GM12873 (cell line): ENCODE measurements around the gene RBM47.

Experiments used
- CTCF ChIP-seq: IDR thresholded peaks from 2 replicates; pipeline ENCODE4 v1.5.1; 2012; ENCODE audit warnings: low read depth, mild to moderate bottlenecking, moderate library complexity, low read length, control low read depth; ENCODE audit not compliant: insufficient read depth; ENCODE audit errors: missing control alignments

RBM47 gene

DNA sequence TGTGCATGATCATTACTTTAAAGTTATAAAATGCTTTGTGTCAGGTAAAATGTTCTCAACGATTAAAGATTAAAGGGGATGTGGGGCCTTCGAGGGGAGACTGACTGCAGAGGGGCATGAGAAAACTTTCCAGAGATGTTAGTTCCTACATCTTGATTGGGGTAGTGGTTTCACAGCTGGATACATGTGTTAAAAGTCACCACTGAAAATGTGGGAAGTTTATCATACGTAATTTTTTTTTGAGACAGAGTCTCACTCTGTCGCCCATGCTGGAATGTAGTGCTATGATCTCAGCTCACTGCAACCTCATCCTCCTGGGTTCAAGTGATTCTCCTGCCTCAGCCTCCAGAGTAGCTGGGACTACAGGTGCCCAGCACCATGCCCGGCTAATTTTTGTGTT lies 79.5 kb downstream of the RBM47 start:
- no peak for TF ChIP-seq CTCF

- no peak for TF ChIP-seq CTCF
Observed at GRCh38 chr4:40548256-40548655, 81.4 kb downstream of the RBM47 start.

DNA sequence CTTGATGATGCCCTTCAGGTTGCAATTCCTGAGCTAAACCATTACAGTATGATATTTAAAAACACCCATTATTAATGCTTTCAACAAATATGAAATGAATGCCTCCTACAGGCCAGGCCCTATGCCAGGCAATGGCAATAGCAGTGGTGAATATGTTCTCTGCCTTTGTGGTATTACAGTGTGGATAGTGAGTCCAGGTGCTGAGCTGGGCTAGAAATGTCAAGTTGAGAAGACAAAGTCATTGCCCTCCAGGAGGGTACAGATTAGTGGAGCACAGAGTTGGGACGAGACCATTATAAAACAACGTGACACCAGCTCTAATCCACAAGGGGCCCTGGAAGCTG lies 81.9 kb downstream of the RBM47 start:
- no peak for TF ChIP-seq CTCF

DNA sequence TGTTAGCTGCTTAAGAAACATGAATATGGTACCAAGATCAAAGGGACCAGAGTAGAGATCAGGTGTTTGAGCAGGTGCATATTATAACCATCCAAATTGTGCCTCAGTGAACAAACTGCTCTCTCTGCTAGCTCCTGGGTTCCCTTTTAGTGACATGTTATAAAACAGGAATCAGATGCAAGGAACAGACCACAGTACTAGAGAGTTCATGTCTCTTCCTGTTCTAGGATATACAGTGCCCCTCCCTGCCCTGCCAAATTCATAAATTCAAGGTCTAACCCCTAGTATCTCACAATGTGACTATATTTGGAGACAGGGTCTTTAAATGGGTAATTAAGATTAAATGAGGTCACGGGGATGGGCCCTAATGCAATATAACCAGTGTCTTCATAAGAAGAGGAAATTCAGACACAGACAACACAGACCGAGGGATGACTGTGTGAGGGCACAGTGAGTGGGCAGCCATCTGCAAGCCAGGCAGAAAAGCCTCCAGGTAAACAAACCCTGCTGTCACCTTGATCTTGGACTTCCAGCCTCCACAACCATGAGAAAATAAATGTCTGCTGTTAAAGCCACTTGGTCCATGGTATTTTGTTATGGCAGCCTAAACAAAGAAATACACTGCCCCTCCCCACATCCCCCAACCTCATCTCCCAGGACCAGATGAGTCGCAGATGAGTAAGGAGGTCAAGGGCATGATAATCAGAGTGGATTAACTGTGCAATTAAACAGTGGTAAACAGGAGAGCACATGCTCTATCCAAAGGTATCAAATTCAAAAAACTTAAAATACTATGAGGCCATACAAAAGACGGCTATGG lies 82.5 kb downstream of the RBM47 start:
- TF ChIP-seq CTCF, result no peak

GRCh38 chr4:40546506-40546905 lies 83.2 kb downstream of the RBM47 start:
- TF ChIP-seq CTCF, result no peak

GRCh38 chr4:40544221-40544620 lies 85.4 kb downstream of the RBM47 start:
- no peak for TF ChIP-seq CTCF

- TF ChIP-seq CTCF, result no peak
Observed at GRCh38 chr4:40540800-40541199, 88.9 kb downstream of the RBM47 start.
